Osteocyte (in vitro differentiated cells): ENCODE measurements around the gene RABGAP1L. TPM values are rescaled to one million over a fixed set of nuclear protein-coding genes. Genes with fewer than 3 reads are reported as not detected.
"Not testable (repeated sequence)": the region's sequence is repeated elsewhere in the genome, so short reads cannot be mapped to it uniquely, and the experiment has no call there.

Source experiments
- DNase-seq: peaks from one replicate; pipeline ENCODE4 v3.0.0; 2021; ENCODE audit warnings: mixed read lengths; ENCODE audit not compliant: unreplicated experiment; ENCODE audit errors: extremely low spot score
- H3K27ac Mint-ChIP-seq: one replicate; pipeline ENCODE4 v1.8.0; 2021; ENCODE audit warnings: mild to moderate bottlenecking, mixed read lengths; ENCODE audit not compliant: unreplicated experiment
- H3K27me3 Mint-ChIP-seq: one replicate; pipeline ENCODE4 v1.8.0; 2021; ENCODE audit warnings: mixed read lengths; ENCODE audit not compliant: unreplicated experiment
- H3K36me3 Mint-ChIP-seq: one replicate; pipeline ENCODE4 v1.8.0; 2021; ENCODE audit warnings: mixed read lengths; ENCODE audit not compliant: unreplicated experiment
- H3K4me1 Mint-ChIP-seq: one replicate; pipeline ENCODE4 v1.8.0; 2021; ENCODE audit warnings: mixed read lengths; ENCODE audit not compliant: unreplicated experiment
- H3K4me3 Mint-ChIP-seq: one replicate; pipeline ENCODE4 v1.8.0; 2021; ENCODE audit warnings: mild to moderate bottlenecking, moderate library complexity, mixed read lengths; ENCODE audit not compliant: unreplicated experiment
- H3K9me3 Mint-ChIP-seq: one replicate; pipeline ENCODE4 v1.8.0; 2021; ENCODE audit warnings: mixed read lengths; ENCODE audit not compliant: unreplicated experiment
- total RNA-seq: library from RNA; stranded (reverse); gene quantifications from 2 replicates; pipeline ENCODE4 v1.2.1, GENCODE V29; 2021
- TF ChIP-seq, protein P1 (sequence below): fragments of 200-600 bp; sonication (generic); IDR thresholded peaks from 2 replicates; pipeline ENCODE4 v1.5.0; 2021; ENCODE audit warnings: antibody characterized with exemption, mild to moderate bottlenecking, moderate library complexity

The RABGAP1L gene
- total RNA-seq, 1 donor from 2014 or later = 29.3 TPM

DNA sequence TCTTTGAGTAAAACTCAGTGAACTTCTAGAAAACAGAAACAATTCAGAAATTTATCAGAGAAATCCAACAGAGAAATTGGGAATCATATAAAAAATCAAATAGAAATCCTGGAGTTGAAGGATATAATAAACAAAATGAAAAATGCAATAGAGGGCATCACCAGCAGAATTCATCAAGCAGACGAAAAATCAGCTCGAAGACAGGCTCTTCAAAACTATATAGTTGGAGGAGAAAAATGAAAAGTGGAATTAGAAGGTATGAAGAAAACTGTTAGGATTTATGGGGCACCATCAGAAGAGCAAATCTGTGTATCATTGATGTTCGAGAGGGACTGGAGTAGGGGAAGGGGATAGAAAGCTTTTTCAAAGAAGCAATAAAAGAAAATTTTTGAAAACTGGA lies 167.0 kb downstream of the RABGAP1L start:
- no peak overlapping the region for H3K27ac Mint-ChIP-seq
- H3K36me3 Mint-ChIP-seq = peaks cover 29% of the 10 kb centered on the region
- H3K27me3 Mint-ChIP-seq = no peaks in the 10 kb centered on the region
- H3K4me1 Mint-ChIP-seq = no peaks in the 10 kb centered on the region
- TF ChIP-seq, protein P1, sequence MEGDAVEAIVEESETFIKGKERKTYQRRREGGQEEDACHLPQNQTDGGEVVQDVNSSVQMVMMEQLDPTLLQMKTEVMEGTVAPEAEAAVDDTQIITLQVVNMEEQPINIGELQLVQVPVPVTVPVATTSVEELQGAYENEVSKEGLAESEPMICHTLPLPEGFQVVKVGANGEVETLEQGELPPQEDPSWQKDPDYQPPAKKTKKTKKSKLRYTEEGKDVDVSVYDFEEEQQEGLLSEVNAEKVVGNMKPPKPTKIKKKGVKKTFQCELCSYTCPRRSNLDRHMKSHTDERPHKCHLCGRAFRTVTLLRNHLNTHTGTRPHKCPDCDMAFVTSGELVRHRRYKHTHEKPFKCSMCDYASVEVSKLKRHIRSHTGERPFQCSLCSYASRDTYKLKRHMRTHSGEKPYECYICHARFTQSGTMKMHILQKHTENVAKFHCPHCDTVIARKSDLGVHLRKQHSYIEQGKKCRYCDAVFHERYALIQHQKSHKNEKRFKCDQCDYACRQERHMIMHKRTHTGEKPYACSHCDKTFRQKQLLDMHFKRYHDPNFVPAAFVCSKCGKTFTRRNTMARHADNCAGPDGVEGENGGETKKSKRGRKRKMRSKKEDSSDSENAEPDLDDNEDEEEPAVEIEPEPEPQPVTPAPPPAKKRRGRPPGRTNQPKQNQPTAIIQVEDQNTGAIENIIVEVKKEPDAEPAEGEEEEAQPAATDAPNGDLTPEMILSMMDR = no peak
- H3K4me3 Mint-ChIP-seq = no peak overlapping the region
- H3K9me3 Mint-ChIP-seq = peaks cover 40% of the 10 kb centered on the region
- DNase-seq = no peak

DNA sequence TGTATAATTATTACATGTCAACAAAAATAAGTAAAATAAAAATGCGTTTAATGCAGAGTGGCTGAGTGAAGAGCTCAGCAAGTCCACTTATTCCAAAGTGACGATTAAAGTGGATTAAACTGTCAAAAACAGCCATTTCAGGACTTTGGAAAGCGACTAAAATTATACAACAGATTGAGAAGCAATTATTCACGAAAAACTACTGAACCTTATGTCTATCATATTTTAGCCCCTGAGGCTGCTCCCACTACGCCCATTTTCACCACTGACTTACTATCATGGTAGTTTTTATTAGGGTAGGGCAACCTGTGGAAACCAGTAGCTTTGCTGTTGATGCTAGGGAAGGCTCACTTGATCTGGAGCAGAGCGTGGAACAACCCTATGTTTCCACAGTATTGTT lies 174.1 kb downstream of the RABGAP1L start:
- TF ChIP-seq, protein P1 = no peak
- Mint-ChIP-seq H3K27ac (no peak overlapping the region), H3K4me3 (no peak overlapping the region), H3K4me1 (no peaks in the 10 kb centered on the region), H3K36me3 (no peaks in the 10 kb centered on the region), H3K9me3 (peaks cover 4% of the 10 kb centered on the region), H3K27me3 (no peaks in the 10 kb centered on the region)
- DNase-seq = no peak

DNA sequence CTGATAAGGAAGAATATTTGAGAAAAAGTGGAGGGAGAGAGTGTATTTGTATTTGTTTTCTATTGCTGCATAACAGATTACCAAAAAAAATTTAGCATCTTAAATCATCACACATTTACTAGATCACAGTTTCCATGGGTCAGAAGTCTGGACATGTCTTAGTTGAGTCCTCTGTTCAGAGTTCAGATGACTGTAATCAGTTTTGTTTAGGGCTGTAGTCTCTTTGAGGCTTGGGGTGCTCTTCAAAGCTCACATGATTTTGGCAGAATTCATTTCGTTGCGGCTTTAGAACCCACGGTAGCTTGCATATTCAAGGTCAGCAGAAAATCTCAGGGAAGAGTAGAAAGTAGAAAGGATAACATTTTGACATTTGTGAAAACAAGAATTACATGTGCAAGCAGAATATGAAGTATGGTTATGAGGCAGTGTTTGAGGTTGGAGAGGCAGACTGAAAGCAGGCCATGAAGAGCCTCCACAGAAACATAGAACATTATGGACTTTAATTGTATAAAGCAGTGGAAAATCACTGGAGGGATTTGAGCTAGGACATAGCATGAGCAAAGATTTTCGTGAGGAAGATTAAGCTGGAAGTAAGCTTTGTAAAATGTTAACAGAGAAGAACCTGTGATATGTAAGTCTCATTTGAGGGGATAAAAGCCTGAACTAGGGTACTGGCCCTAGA lies 177.8 kb downstream of the RABGAP1L start:
- H3K4me1 Mint-ChIP-seq = no peaks in the 10 kb centered on the region
- no peak overlapping the region for H3K27ac Mint-ChIP-seq
- TF ChIP-seq, protein P1 = no peak
- no peak overlapping the region for H3K4me3 Mint-ChIP-seq
- no peak for DNase-seq
- no peaks in the 10 kb centered on the region for H3K27me3 Mint-ChIP-seq
- H3K36me3 Mint-ChIP-seq = peaks cover 3% of the 10 kb centered on the region
- peaks cover 8% of the 10 kb centered on the region for H3K9me3 Mint-ChIP-seq

DNA sequence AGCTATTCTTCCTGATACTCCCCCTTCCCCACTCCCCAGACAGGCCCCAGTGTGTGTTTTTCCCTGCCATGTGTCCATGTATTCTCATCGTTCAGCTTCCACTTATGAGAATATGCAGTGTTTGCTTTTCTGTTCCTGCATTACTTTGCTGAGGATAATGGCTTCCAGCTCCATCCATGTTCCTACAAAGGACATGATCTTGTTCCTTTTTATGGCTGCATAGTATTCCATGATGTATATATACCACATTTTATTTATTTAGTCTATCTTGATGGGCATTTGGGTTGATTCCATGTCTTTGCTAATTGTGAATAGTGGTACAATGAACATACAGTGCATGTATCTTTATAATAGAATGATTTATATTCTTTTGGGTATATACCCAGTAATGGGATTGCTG lies 181.1 kb downstream of the RABGAP1L start:
- H3K4me3 Mint-ChIP-seq, H3K27me3 Mint-ChIP-seq, H3K36me3 Mint-ChIP-seq, DNase-seq, H3K27ac Mint-ChIP-seq, H3K9me3 Mint-ChIP-seq, H3K4me1 Mint-ChIP-seq: not testable (repeated sequence)

DNA sequence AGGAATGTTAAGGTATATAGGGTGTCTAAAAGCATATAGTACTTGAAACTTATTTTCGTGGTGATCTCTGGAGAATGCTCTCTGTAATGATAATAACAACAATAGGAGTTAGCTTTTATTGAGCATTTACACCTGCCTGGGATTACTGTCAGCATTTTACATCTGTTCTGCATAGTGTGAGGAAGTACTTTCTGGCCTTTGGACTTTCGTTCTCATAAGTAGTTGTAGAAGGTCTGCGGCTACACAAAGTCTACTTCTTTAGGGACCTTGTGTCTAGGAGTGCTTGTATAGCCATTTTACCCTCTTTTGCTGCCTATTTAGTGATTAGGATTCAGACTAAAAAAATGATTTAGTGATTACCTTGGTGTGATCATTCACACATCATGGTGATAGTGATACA lies 184.8 kb downstream of the RABGAP1L start:
- peaks cover 3% of the 10 kb centered on the region for H3K36me3 Mint-ChIP-seq
- H3K27ac Mint-ChIP-seq = no peak overlapping the region
- H3K27me3 Mint-ChIP-seq = no peaks in the 10 kb centered on the region
- DNase-seq = no peak
- TF ChIP-seq, protein P1 = no peak
- H3K4me3 Mint-ChIP-seq = no peak overlapping the region
- H3K4me1 Mint-ChIP-seq = no peaks in the 10 kb centered on the region
- H3K9me3 Mint-ChIP-seq = peaks cover 22% of the 10 kb centered on the region
